PC-9 (cell line): ENCODE data around the gene THY1. TPM values are rescaled to one million over a fixed set of nuclear protein-coding genes. Genes with fewer than 3 reads are reported as not detected.

ENCODE experiments used
- BruUV-seq: library from RNA; stranded (reverse); fragments of 400-500 nt; replicated peaks from 2 replicates; lab custom pipeline; 2021; lab: Mats Ljungman, UMichigan
- CTCF ChIA-PET: fragments of 300-600 bp; sonication (Branson Sonifier 250); formaldehyde crosslinking; loops from one replicate; lab custom pipeline; 2022; ENCODE audit warnings: antibody characterized with exemption; lab: Charles Lee
- POLR2A ChIA-PET: fragments of 300-600 bp; sonication (Branson Sonifier 250); formaldehyde crosslinking; loops from one replicate; lab custom pipeline; 2022; ENCODE audit warnings: antibody characterized with exemption; ENCODE audit not compliant: unreplicated experiment; lab: Charles Lee
- DNase-seq, 2 experiments: peaks; one replicate each; pipeline versions ENCODE4 v3.0.0 to v3.0.0-alpha.2; 2015 to 2022; ENCODE audit warnings: mixed read lengths in 1 of 2
- H2AFZ ChIP-seq: fragments of 200-600 bp; sonication (generic); 2 replicates; pipeline ENCODE4 v1.8.1; 2017; ENCODE audit warnings: antibody characterized with exemption
- H3F3A ChIP-seq: fragments of 200-600 bp; sonication (generic); 2 replicates; pipeline ENCODE4 v1.8.1; 2017; ENCODE audit warnings: antibody characterized with exemption, mild to moderate bottlenecking, low read depth; ENCODE audit not compliant: insufficient read depth
- H3K27ac ChIP-seq: fragments of 200-600 bp; sonication (generic); 2 replicates; pipeline ENCODE4 v1.6.1; 2016; ENCODE audit warnings: mixed run types
- H3K27me3 ChIP-seq: fragments of 200-600 bp; sonication (generic); 2 replicates; pipeline ENCODE4 v1.6.1; 2016; ENCODE audit warnings: low read depth, mixed run types; ENCODE audit not compliant: insufficient read depth
- H3K36me3 ChIP-seq: fragments of 200-600 bp; sonication (generic); 2 replicates; pipeline ENCODE4 v1.6.1; 2016; ENCODE audit warnings: low read depth, mixed run types
- H3K4me1 ChIP-seq: fragments of 200-600 bp; sonication (generic); replicated peaks from 2 replicates; pipeline ENCODE4 v1.6.1; 2016; ENCODE audit warnings: mixed run types; ENCODE audit not compliant: insufficient read depth
- H3K4me2 ChIP-seq: fragments of 200-600 bp; sonication (generic); 2 replicates; pipeline ENCODE4 v1.6.1; 2017; ENCODE audit warnings: mixed run types
- H3K4me3 ChIP-seq: fragments of 200-600 bp; sonication (generic); 2 replicates; pipeline ENCODE4 v1.6.1; 2016; ENCODE audit warnings: mixed run types
- H3K79me2 ChIP-seq: fragments of 200-600 bp; sonication (generic); 2 replicates; pipeline ENCODE4 v1.6.1; 2017; ENCODE audit warnings: low read depth, mixed run types
- H3K9me2 ChIP-seq: fragments of 200-600 bp; sonication (generic); 2 replicates; pipeline ENCODE4 v1.8.1; 2017; ENCODE audit warnings: mild to moderate bottlenecking; ENCODE audit not compliant: insufficient read depth
- H3K9me3 ChIP-seq: fragments of 200-600 bp; sonication (generic); 2 replicates; pipeline ENCODE4 v1.8.1; 2016; ENCODE audit warnings: low read depth; ENCODE audit not compliant: insufficient read depth
- H4K20me1 ChIP-seq: fragments of 200-600 bp; sonication (generic); 2 replicates; pipeline ENCODE4 v1.8.1; 2017; ENCODE audit not compliant: insufficient read depth
- EZH2 ChIP-seq: fragments of 200-600 bp; sonication (generic); IDR thresholded peaks from 2 replicates; pipeline ENCODE4 v1.8.0; 2017; ENCODE audit warnings: antibody characterized with exemption, low read depth
- intact Hi-C: fragments of 100-400 bp; cut with micrococcal nuclease; formaldehyde crosslinking; loops from one replicate; pipeline ENCODE4 v1.10.0; 2022; ENCODE audit not compliant: unreplicated experiment
- total RNA-seq: library from RNA; stranded (reverse); gene quantifications from 2 replicates; pipeline ENCODE4 v1.2.3, GENCODE V29; 2021
- TF ChIP-seq, protein P1 (sequence below): fragments of 200-600 bp; sonication (generic); conservative IDR thresholded peaks from 2 replicates; pipeline ENCODE4 v1.6.1; 2017; ENCODE audit warnings: mixed run types, antibody characterized with exemption, mild to moderate bottlenecking, moderate library complexity

THY1 gene
- total RNA-seq, 1 experiment from 2014 or later: not detected

DNA sequence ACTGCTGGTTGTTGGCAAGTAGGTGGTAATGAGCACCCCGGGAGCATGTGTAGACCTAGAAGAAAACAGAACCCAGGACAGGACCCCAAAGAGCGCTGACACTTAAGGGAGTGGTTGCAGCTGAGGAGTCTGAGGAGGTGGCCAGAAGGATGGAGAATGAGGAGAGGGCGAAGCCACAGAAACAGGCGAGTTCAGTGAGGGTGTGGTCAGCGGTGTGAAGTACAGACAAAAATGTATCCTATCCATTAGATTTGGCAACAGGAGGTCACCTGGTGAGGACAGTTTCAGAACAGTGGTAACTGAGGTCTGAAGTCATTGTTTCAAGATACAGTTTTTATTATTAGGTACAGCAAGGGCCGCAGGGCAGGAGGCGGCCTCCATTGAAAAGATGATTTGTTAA is 8.6 kb upstream of the THY1 start:
- no TSS peak for BruUV-seq
- Histone ChIP-seq H3K4me2 (no peak overlapping the region), H3K79me2 (no peaks in the 10 kb centered on the region), H4K20me1 (no peaks in the 10 kb centered on the region), H3K4me3 (no peak overlapping the region), H3K9me3 (no peaks in the 10 kb centered on the region), H3F3A (no peaks in the 10 kb centered on the region; the same call in 1 of the 2 replicates), H3K9me2 (no peaks in the 10 kb centered on the region), H3K27me3 (no peaks in the 10 kb centered on the region), H3K27ac (no peak overlapping the region), H2AFZ (no peak overlapping the region), H3K4me1 (peaks cover 17% of the 10 kb centered on the region), H3K36me3 (no peaks in the 10 kb centered on the region)
- TF ChIP-seq, protein P1, sequence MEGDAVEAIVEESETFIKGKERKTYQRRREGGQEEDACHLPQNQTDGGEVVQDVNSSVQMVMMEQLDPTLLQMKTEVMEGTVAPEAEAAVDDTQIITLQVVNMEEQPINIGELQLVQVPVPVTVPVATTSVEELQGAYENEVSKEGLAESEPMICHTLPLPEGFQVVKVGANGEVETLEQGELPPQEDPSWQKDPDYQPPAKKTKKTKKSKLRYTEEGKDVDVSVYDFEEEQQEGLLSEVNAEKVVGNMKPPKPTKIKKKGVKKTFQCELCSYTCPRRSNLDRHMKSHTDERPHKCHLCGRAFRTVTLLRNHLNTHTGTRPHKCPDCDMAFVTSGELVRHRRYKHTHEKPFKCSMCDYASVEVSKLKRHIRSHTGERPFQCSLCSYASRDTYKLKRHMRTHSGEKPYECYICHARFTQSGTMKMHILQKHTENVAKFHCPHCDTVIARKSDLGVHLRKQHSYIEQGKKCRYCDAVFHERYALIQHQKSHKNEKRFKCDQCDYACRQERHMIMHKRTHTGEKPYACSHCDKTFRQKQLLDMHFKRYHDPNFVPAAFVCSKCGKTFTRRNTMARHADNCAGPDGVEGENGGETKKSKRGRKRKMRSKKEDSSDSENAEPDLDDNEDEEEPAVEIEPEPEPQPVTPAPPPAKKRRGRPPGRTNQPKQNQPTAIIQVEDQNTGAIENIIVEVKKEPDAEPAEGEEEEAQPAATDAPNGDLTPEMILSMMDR: no peak
- no peak for TF ChIP-seq EZH2
- ChIA-PET POLR2A (no interaction called here), CTCF (no interaction called here)
- intact Hi-C loops: no loop called here
- DNase-seq: no peak

DNA sequence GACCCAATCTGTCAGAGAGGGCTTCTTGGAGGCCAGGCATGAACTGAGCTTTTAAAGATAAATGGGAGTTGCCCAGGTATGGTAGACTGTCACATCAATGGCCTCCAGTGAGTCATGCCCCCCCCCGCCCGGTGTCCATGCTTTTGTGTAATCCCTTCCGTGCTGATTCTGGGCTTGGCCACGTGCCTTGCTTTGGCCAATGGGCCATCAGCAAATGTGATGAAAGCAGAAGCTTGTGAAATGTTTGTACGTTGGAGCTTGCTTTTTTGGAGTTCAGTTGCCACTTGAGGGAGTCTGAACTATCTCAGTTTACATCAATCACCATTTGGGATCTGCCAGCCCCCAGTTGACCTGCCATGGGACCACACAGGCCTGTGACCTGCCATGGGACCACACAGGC is 4.3 kb upstream of the THY1 start:
- intact Hi-C loops: no loop called here
- CTCF ChIA-PET: no interaction called here

DNA sequence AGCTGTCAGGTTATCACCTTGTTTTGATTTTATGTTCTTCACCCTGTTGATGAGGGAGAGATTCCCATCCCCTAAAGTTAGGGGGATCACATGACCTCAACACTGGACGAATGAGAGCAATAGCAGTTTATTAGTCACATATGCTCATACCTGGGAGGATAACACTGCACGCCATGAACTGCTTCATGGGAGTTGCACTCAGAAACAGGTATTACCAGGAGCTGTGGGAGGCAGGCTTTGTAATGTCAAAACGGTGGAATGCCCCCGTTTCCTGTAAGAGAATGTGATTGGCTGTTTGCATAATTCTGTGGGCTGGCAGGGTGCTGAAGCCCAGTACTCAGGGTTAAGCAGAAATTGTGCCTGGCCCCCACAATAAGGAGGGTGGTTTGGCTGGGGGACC is 3.2 kb upstream of the THY1 start:
- H3K4me2 ChIP-seq: no peak overlapping the region
- no peaks in the 10 kb centered on the region for H3K4me1 ChIP-seq
- no peaks in the 10 kb centered on the region for H3K36me3 ChIP-seq
- no TSS peak for BruUV-seq
- H3K9me3 ChIP-seq: no peaks in the 10 kb centered on the region
- H3K79me2 ChIP-seq: no peaks in the 10 kb centered on the region
- no peaks in the 10 kb centered on the region for H3F3A ChIP-seq
- ChIA-PET POLR2A (no interaction called here), CTCF (no interaction called here)
- H3K4me3 ChIP-seq: no peak overlapping the region
- no peak overlapping the region for H2AFZ ChIP-seq
- H3K9me2 ChIP-seq: no peaks in the 10 kb centered on the region
- no peaks in the 10 kb centered on the region for H3K27me3 ChIP-seq
- H4K20me1 ChIP-seq: no peaks in the 10 kb centered on the region
- TF ChIP-seq EZH2: no peak
- TF ChIP-seq, protein P1: no peak
- intact Hi-C loops: no loop called here
- no peak for DNase-seq
- H3K27ac ChIP-seq: no peak overlapping the region

More for the DNA sequence above, 4.3 kb upstream of the THY1 start:
- Histone ChIP-seq H3F3A (no peaks in the 10 kb centered on the region; the same call in 1 of the 2 replicates), H3K4me1 (peaks cover 3% of the 10 kb centered on the region), H3K4me2 (no peak overlapping the region), H3K36me3 (no peaks in the 10 kb centered on the region), H2AFZ (no peak overlapping the region), H4K20me1 (no peaks in the 10 kb centered on the region), H3K9me3 (no peaks in the 10 kb centered on the region), H3K9me2 (no peaks in the 10 kb centered on the region), H3K4me3 (no peak overlapping the region), H3K27ac (no peak overlapping the region), H3K27me3 (no peaks in the 10 kb centered on the region), H3K79me2 (no peaks in the 10 kb centered on the region)
- TF ChIP-seq EZH2: no peak
- TF ChIP-seq, protein P1: no peak
- BruUV-seq: no TSS peak
- DNase-seq: peak; percentile 49 to 55
- POLR2A ChIA-PET: no interaction called here
